Measurements from ENCODE around the gene FBXO22.

DNA sequence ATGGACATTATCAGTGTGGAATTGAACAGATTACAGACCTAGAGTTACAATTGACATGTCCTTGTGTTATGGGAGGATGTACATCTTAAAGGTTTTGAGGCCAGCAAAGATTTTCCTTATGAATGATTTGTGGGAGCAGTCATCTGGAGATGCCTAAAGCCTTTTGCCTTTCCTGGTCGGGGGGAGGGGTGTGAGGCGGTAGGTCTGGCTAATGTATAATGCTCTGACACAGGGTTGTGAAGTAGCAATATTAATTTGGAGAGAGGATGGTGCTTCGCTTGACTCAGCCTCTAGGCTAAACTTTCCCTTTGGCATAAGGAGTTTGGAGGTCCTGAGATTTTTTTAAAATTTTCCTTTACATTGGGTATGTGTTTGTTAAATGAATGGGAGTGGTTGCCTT lies 23.3 kb downstream of the FBXO22 start:
- TF ChIP-seq EZH2 (IDR thresholded peaks at IDR 0.05; ENCODE audit: low read length, missing control alignments), result no peak
- TF ChIP-seq, protein P1, sequence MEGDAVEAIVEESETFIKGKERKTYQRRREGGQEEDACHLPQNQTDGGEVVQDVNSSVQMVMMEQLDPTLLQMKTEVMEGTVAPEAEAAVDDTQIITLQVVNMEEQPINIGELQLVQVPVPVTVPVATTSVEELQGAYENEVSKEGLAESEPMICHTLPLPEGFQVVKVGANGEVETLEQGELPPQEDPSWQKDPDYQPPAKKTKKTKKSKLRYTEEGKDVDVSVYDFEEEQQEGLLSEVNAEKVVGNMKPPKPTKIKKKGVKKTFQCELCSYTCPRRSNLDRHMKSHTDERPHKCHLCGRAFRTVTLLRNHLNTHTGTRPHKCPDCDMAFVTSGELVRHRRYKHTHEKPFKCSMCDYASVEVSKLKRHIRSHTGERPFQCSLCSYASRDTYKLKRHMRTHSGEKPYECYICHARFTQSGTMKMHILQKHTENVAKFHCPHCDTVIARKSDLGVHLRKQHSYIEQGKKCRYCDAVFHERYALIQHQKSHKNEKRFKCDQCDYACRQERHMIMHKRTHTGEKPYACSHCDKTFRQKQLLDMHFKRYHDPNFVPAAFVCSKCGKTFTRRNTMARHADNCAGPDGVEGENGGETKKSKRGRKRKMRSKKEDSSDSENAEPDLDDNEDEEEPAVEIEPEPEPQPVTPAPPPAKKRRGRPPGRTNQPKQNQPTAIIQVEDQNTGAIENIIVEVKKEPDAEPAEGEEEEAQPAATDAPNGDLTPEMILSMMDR (conservative IDR thresholded peaks at IDR 0.05 in 1 of 2, IDR thresholded peaks at IDR 0.05 in 1 of 2; ENCODE audit: low read depth in 1 of 2, low read length in 2 of 2), result no peak
